ENCODE results near the gene THAP9.
"Not testable (repeated sequence)": the region's sequence is repeated elsewhere in the genome, so short reads cannot be mapped to it uniquely, and the experiment has no call there.

The THAP9 gene, protein sequence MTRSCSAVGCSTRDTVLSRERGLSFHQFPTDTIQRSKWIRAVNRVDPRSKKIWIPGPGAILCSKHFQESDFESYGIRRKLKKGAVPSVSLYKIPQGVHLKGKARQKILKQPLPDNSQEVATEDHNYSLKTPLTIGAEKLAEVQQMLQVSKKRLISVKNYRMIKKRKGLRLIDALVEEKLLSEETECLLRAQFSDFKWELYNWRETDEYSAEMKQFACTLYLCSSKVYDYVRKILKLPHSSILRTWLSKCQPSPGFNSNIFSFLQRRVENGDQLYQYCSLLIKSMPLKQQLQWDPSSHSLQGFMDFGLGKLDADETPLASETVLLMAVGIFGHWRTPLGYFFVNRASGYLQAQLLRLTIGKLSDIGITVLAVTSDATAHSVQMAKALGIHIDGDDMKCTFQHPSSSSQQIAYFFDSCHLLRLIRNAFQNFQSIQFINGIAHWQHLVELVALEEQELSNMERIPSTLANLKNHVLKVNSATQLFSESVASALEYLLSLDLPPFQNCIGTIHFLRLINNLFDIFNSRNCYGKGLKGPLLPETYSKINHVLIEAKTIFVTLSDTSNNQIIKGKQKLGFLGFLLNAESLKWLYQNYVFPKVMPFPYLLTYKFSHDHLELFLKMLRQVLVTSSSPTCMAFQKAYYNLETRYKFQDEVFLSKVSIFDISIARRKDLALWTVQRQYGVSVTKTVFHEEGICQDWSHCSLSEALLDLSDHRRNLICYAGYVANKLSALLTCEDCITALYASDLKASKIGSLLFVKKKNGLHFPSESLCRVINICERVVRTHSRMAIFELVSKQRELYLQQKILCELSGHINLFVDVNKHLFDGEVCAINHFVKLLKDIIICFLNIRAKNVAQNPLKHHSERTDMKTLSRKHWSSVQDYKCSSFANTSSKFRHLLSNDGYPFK
- 2.8 to 10.4 reads per million in 2 donors for total RNA-seq

DNA sequence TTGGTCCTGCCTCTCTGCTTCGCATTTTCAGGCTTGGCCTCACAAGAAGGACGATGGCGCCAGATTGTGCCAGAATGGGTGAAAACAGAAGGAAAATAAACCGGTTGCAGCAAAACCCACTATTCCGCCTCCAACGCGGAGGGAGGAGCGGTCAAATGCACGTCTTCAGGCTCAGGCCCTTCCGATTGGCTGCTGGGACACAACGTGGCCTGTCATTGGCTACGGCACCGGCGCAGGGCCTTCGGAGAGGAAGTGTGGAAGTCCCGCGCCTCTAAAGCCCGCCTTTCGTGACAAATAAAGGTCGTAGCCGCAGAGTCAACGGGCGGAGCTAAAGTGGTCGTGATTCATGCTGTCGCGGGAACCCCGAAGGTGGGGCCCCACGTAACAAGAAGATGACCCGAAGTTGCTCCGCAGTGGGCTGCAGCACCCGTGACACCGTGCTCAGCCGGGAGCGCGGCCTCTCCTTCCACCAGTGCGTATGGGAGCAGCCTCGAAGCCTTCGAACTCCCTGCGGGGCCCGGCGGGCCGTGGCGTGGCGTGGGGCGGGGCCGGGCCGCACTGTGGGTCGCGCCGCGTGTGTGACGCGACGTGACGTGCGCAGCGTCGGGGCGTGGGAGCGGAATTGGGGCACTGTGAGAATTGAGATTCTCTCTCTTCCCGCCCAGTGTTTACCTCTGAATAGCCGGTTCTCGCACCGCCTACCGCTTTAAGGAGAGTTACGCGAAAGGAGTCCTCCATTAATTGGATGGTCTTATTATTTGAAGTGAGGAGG, at the start of gene THAP9:
THAP9 (plus strand) TSS at position 325 of the 772 bp plus-strand sequence; CDS start at position 393, 68 bp downstream.
- peak; percentile 90 to 100 (median 97) for DNase-seq

DNA sequence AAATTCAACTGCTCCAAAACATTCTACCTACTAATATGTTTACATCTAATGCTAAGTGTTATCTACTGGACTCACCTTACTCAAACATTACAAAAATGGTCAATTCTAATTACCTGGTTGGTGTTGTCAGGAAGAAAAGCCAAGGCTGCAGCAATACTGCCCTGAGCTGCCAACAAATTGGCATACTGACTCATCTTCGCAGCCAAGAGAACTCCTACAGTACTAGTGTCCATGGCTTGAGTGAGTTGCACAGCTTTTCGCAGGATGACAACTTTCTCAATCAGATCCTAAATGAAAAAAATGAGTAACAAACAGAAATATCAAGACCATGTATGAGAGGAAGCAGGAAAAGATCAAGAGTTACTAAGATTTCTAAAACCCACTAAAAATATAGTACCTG, 49.2 kb upstream of the THAP9 start:
- DNase-seq = no peak

DNA sequence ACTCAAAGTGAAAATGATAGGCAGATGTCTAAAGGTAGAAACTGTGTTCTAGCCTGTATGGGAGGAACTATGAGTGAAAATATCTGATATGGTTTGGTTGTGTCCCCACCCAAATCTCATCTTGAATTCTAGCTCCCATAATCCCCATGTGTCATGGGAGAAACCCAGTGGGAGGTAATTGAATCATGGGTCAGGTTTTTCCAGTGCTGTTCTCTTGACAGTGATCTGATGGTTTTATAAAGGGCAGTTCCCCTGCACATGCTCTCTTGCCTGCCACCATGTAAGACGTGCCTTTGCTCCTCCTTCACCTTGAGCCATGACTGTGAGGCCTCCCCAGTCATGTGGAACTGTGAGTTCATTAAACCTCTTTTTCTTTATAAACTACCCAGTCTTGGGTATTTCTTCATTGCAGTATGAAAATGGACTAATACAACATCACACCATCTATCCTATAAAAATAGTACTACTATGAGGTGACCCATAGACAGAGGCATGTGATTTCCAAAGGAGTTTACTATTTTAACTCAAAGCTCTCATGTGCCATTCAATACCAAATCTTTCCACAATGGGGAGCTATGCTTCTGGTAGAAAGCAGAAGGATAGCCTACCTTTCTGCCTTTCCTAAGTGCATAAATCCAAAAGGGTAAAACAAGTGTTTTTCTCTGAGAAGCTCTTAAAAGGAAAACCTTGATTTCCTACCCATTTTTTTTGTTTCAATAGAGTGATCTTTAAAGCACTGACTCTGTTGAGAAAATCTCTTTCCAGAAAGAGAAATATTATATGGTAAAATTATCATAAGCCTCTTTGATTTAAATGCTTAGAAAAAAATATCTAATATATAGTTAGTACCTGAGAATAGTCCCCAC, 48.4 kb upstream of the THAP9 start:
- DNase-seq = peak in 2 of 5 experiments; percentile 3 to 64

DNA sequence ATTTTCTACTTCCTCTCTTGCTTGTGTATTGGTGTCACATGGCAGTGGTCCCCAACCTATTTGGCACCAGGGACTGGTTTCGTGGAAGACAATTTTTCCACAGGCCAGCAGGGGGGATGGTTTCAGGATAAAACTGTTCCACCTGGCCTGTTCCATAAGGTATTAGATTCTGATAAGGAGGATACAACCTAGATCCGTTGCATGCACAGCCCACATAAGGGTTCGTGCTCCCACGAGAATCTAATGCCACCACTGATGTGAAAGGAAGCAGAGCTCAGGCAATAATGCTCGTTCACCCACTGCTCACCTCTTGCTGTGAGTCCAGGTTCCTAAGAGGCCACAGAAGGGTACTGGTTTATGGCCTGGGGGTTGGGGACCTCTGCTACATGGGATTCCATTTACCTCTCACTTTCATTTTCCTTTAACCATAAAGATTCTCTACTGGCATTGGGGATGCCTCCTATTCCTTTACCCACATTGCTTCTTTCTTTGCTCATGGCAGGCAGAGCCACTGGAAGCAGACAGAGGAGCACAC, 47.7 kb upstream of the THAP9 start:
- no peak for DNase-seq

DNA sequence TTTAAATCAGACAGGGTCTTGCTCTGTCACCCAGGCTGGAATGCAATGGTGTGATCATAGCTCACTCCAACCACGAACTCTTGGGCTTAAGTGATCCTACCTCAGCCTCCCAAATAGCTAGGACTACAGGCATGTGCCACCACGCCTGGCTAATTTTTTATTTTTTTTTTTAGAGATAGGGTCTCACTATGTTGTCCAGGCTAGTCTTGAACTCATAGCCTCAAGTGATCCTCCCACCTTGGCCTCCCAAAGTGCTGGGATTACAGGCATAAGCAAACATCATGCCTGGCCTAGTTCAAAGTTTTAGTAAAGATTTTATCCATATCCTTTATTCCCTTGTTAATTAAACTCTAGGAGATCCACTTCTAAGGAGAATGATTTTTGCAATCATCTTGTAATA, 40.0 kb upstream of the THAP9 start:
- not testable (repeated sequence) for DNase-seq

DNA sequence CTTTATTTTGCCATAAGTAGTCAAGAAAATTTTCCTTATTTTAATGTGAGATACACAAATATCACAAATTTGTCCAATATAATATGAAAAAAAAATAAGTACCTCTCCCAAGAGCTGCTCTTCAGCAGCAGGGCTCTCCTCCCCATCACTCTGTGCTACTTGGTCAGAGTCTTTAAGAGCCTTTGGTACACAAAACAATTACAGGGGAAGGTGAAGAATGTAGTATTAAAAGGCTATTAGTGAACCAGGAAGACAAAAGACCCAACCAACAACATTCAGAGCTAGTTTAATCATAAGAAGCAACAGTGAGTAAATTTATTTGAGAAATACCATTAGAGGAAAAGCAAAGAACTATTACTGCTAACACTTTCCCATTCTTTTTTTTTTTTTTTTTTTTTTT, 39.0 kb upstream of the THAP9 start:
- DNase-seq = no peak

DNA sequence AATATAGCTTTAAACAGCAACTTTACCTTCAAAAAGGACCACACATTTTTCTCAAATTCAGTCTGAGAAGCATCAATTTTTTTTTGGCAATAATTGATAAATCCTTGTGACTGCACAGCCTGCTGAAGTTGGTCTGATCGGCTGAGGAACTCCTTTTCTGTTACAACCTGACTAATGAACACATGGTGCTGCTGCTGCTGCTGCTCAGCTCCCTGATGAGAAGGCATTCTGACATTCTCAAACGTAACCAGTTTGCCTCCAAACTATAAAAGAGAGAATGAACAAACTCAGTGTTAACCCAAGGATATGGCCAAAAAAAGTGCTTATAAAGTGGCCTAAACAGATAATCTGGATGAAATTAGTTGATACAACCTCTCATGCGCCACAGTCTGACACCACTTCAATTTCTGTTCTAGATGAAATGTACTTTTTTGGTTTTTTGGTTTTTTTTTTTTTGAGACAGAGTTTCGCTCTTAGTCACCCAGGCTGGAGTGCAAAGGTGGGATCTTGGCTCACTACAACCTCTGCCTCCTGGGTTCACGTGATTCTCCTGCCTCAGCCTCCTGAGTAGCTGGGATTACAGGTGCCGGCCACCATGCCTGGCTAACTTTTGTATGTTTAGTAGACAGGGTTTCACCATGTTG, 36.1 kb upstream of the THAP9 start:
- peak in 1 of 5 experiments; percentile 77 for DNase-seq

DNA sequence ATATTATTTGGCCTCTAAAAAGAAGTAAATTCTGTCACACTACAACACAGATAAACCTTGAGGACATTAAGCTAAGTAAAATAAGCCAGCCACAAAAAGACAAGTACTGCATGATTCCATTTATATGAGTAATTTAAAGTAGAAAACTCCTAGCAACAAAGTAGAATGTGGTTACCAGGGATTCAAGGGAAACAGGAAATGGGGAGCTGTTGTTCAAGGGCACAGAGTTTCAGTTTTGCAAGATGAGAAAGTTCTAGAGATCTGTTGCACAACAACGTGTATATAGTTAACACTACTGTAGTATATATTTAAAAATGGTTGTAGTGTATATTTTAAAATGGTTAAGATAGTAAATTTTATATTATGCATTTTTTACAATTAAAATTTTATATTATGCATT, 34.9 kb upstream of the THAP9 start:
- peak in 1 of 5 experiments; percentile 88 for DNase-seq

DNA sequence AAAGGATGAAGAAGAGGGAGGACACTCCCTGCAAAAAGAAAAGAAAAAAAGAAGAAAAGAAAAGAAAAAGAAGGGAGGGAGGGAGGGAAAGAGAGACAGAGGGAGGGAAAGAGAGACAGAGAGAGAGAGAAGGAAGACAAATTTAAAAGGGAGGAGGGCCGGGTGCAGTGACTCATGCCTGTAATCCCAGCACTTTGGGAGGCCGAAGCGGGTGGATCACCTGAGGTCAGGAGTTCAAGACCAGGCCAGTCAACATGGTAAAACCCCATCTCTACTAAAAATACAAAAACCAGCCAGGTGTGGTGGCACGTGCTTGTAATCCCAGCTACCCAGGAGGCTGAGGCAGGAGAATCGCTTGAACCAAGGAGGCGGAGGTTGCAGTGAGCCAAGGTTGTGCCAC, 34.5 kb upstream of the THAP9 start:
- DNase-seq = not testable (repeated sequence)

DNA sequence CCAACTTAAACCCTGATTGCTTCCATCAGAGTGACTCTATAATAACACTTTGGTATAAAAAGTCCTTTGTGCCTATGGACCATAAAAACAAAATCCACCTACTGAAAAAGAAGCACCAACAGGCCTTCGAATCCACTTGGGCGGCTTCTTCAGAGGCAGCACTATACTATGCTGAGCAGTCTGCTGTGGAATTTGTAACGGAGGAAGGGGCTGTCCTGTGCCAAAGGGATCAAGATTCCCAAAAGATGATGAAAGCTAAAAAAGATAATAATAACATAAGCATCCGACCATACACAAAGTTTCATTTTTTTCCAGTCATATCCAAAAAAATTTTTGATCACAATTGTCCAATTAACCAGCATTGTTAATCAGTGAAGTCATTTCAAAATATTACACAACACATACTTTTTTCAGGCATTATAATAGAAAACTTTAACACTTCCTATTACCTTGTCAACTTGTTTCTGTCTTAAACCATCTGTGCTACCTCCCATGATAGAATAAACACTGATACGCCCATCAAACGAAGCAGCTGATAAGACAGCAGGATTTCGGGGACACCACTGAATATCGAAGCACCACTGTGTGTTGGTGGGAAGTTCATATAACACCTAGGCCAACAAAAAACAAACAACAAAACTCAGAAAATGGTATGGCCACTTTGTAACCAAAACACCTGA, 33.7 kb upstream of the THAP9 start:
- no peak for DNase-seq

DNA sequence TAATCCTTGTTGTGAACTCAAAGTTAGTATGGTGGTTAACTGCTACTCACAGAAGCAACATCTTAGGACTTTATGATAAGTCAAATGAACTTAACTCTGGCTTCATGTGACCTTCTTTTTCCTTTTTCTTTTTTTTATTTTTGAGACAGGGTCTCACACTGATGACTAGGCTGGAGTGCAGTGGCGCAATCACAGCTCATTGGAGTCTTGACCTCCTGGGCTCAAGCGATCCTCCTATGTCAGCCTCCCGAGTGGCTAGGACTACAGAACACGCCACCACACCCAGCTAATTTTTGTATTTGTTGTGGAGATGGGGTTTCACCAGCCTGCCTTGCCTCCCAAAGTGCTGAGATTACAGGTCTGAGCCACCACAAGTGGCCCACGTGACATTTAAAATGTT, 32.0 kb upstream of the THAP9 start:
- no peak for DNase-seq

DNA sequence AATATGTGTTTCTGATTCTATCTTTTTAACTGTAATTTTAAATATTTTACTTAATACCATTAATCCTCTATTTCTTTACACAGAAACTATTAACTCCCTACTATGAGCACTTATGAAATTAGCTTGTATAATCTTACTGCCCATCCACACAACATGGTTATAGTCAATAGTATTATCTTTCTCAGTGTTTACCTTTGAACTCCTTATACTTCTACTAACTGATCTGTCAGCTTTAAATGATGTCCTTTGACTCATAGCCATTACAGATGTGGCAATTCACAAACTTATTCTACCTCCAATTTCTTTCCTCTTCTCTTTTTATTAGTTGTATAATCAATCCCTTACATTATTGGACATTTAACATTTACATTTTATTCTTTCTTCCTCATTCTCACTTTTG, 15.1 kb upstream of the THAP9 start:
- DNase-seq = no peak

DNA sequence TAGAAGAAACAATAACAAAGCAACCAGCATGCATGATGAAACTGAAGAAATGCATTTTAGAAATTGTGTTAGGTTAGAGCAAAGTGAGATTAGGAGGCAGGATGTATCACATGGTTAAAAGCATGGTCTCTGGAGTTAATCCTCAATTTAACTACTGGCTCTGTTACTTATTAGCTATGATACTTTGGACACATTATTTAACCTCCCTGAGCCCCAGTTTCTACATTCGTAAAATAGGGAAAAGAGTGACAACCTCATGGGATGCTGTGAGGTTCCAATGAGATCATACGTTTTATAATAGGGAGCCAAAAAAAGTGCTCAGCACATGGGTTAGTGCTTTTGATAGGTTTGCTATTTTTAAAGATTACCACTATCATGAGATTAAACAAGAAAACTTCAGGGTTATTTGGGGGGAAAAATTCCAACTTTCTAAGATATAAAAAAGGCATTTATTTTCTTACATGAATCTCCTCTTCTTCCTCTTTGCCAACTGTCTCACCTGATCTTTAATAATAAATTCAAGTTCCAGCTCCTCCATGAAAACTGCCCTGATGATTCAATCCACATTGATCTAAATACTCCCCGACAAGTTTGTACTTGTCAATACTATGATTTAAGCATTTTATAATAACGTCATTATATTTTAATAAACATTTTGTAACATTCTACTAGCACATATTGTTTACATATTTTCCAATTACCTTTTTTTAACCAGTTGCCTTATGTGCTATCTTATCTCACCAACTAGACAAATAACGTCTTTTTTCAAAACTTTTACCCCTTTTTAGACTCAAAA, 14.2 kb upstream of the THAP9 start:
- no peak for DNase-seq

DNA sequence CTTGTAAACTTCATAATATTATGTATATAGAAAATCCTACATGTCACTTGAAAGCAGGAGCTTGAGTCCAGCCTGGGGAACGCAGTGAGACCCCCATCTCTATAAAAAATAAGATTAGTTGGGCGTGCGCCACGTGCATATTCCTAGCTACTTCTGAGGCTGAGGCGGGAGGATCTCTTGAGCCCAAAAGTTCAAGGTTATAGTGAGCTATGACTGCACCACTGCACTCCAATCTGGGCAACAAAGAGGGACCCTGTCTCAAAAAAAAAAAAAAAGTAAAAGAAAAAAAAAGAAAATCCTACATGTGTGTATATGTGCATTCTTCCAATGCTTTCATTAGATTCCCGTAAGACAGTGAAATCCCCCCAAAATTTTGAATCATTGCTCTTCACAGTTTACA, 11.2 kb upstream of the THAP9 start:
- DNase-seq = no peak

DNA sequence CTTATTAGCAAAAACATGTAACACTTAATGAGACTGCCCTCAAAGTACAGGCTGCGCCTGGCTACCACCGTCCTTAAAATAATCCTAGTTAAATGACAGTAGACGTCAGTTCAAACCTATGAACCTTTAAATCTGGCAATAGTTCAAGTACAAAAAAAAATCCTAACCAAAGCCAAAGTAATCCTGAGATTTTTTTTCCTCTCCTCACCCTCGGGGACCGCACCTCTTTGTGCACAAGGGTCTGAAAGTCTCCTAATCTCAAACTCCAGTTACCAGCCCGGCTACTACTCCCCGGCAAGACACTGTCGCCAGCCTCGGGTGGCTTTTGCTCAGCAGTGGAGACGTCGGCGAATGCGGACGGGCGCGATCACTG, 10.0 kb upstream of the THAP9 start:
- no peak for DNase-seq

DNA sequence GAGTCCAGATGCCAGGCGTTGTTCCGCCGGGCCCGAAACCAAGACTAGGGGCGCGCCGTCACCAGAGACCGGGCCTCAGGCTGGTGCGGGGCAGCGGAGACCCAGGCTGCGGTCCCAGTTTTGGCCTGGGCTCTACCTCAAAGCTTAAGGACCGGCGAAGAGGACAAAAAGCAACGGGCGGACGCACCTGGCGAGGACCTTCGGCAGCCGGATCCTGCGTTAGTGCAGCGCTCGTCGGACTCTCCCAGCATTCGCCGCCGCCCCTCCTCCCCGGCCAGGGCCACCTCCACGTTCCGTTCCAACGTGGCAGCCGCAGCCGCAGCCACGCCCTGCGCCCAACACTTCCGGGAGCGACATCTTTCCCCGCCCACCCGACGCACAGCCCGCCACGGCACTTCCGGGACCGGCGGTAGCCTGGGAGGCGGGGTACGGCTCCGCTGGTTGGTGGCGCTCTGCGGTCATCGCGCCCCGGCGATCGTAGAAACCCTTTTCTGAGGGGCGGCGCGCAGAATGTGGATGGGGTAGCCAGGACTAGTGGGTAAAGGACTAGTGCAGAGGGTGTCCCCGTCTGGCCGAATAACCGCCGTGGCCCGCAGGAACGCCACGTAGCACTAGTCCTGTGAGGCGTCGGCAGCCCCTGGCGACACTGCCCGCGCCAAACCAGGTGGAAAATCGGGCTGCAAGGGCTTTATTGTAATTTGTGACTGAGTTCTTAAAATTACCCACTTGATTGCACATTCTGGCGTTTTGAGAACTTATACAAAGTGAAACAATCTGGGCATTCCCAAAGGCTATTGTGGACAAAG, 9.4 kb upstream of the THAP9 start, which contains the start of gene SEC31A:
SEC31A (minus strand) TSS at position 253 of the 806 bp plus-strand sequence. CDS start 9,217 bp downstream, outside the sequence.
- DNase-seq = peak; percentile 94 to 98 (median 95)

DNA sequence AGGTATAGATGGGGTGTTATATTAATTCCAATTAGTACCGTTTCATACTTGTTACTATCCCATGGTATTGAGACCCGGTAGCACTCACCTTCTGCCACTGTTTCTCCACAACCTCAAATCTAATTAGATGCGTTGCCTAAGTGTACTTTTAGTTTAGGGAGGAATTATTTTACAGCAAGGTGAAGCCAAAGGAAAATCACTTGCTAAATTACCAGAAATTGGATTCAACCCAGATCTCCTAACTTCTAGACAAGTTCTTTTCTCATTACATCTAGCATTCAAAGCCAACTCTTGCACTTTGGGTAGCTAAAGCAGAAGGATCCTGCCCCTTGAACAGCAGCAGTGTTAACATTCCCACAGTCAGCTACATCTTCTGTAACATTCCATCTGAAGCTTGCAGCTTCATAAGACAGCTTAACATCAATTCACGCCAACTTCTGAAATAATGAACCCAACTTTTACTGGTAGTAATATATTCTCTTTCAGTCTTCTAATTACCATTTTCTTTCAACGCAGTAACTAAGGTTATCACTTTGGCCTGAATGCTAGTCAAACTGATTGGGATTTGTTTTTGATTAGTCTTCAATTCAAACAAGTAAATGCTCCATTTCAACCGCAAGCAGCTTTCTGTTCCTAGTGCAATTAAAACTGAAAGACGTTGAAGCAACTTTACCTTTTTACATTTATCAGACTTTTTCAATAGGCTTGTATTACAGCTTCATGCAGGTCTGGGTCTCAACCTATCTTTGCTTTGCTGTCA, 8.6 kb upstream of the THAP9 start:
- peak in 1 of 5 experiments; percentile 17 for DNase-seq

DNA sequence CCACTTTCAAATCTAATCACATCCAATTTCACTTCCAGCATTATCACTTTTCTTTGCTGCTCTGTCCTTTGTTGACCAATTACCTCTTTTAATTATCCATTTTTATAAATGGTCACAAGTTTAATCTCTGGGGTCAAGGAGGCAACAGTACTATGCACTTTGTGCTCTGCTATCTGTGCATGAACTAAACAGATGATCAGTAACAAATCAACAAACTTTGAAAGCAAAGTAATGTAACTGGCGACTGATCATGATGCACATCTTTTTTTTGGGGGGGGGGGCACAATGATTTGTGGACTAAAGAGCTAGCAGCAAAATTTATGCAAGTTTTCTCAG, 8.1 kb upstream of the THAP9 start:
- no peak for DNase-seq
